NCI-H2107 treated with DMSO at 0.1 percent for 48 hours (cell line): Measurements from ENCODE around the gene EPN3.

Experiments
- DNase-seq: peaks from one replicate; lab custom pipeline; 2025; ENCODE audit not compliant: unreplicated experiment; lab: John Stamatoyannopoulos, UW

Gene EPN3

DNA sequence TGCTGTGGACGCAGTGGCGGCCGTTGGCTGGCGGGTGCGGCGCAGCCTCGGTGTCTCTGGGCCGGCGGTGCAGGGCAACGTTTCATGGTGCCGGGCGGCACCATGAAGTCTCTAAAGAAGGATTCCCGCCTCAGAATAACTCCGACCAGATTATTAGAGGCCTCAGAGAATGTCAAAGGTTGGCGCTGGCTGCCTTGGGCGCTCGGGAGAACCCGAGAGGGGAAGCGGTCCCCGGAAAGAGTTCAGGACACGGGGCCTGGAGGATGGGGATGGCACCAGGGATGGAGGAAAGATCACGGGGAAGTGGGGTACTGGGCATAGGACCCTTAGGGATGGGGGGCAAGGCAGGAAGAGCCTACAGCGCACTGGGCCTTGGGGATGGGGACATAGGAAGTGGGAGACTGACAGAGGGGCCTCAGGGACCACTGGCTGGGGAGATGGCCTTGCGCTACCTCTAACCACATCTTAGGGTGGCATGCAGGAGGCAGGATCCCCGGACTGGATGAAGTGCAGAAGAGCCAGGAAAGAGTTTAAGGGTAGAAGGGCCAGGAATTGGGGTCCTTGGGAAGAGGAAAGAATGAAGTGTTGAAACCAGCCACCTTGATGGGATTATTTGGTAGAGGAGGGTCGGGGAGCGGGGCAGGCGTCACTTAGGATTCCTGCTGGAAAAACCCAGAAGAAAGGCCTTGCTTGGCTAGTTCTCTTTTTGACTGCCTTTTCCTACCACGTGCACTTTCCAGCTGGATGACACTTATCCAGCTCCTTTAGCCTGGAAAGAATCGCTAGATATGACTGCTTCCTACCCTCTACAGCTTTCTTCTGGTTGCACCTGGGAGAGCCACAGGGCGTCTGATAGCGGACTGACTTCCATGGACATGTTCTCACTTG lies 23.7 kb upstream of the EPN3 start:
- DNase-seq, result no peak

GRCh38 chr17:50511058-50511457 lies 21.5 kb upstream of the EPN3 start:
- DNase-seq, result no peak

- DNase-seq, result no peak
These were observed 19.0 kb upstream of the EPN3 start for GRCh38 chr17:50513495-50513894.

DNA sequence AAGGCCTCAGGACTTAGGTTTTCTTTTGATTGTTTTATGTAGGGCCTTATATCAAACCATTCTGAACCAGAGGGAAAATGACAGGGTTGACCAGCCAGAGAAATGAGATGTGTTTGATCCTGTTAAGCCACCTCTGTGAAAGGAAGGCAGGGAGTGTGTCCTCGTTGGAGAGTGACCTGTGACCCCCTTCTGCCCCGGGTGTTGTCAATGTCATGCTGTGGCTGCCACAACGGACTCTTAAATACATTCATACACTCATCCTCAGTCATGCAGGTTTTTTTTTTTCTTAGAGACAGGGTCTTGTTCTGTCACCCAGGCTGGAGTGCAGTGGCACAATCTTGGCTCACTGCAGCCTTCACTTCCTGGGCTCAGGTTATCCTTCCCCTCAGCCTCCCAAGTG lies 18.1 kb upstream of the EPN3 start:
- no peak for DNase-seq

DNA sequence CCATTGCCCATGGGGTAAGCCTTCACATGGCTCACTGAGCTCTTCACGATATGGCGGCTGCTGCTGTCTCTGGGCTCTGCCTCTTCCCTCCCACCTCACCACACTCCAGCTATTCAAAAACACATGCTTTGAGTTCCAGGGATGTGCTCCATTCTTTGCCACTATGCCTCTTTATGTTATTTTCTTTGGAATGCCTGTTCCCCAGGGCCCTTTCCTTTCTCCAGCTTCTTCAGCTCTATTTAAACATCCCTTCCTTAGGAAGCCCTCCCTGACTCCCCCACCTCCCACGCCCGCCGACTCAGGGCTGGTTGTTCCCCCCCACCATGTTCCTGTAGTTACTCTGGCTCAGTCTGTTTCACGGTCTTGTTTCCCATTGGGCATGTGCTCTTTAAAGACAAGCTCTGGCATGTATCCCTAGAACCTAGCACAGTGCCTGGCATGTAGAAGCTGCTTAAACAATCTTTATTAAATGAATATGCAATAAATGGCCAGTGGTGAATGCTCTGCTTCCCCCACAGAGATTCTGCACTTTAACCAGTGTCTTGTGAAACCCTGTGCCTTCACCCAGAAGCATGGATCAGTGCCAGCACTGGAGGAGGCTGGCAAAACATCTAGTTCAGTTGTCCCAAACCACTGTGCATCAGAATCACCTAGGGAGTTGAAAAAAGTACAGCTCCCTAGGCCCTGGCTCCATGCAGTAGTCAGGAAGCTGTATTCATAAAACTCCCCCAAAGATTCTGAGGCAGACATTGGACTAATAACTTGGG lies 17.4 kb upstream of the EPN3 start:
- no peak for DNase-seq

GRCh38 chr17:50517011-50517410 lies 15.5 kb upstream of the EPN3 start:
- DNase-seq, result no peak

DNA sequence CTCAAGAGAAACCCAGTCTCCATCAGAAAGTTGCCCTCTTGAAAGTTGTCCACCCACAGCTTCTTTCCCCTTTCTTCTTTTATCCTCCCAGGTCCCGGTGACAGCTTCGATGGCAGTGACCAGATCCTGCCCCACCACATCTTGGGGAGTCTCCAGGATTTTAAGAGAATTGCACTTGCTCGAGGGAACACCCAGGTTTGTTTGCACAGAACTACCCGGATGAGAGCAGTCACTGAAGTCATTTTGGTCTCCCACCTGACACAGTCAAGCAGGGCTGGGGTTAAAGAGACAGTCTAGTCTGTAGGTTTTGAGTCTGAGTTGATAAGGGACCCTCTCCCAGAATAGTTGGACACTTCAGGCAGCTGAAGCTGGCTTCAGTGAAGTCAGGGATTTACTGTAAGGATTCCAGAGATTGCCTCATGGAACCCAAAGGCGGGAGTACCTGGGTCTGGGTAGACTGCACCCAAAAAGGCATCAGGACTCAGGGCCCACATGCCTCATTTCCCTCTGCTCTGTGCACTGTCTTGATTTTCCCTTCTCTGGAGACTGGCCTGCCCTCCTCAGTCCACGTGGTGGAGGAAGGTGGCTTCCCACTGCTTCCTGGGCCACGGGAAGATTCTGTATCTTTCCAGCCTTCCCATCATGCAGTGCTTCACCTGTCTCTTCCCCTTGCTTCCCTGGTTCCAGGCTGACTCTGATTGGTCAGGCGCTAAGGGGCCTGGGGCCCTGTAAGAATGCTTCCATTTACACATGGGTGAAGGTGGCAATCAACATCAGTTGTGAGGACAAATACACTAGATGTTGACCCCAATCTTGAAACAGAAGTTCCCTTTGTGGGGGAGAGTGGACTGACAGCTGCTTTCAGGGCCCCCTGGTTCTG lies 14.8 kb upstream of the EPN3 start:
- no peak for DNase-seq

DNA sequence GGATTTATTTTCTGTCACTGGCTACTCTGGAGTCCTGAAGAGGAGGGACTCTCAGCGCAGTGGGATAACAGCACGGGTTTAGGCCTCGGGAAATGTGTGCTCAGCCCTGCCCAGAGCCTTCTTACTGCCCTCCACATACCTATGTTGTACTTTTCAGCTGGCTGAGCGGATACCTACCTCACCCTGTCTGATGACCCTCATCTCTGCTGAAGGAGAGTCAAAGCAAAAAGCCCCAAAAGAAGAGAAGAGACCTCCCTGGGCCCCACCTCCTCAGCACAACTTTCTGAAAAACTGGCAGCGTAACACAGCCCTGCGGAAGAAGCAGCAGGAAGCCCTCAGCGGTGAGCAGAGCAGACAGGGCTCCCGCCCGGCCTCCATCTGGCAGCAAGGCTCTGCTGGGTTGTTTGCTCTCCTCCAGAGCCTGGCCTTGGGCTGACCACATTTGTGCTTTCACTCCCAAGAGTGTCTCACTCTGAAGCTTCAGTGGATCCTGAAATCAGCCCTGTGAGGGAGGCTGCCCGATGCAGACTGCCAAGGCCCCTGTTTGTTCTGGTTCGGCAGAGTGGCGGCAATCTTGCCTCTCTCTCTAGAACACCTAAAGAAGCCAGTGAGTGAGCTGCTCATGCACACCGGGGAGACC lies 14.0 kb upstream of the EPN3 start:
- no peak for DNase-seq

DNA sequence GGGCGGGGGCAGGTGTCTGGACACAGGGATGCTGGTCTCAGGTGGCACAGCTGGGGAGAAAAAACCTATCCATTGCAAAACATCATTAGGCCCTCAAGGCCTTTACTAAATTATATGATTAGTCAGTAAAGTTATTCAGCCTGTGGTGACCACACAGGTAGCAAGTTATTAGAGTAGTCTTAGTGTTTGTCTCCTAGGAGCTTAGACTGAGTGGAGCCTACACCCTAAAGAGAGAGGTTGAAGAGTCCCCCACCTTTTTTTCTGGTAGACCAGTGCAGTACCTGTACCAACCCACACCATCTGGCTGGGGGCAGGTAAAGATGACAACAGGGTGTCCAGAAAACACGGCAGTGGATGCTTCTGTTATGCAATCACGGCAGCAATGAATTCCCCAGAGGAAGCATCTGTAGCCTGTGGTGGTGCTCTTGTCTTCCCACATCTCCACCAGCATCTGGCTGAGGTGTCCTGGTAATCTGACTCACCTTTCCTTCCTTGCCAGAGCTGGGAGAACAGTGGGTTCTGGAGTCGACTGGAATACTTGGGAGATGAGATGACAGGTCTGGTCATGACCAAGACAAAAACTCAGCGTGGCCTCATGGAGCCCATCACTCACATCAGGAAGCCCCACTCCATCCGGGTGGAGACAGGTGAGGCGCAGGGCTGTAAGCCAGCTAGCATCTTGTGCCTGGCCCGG lies 13.2 kb upstream of the EPN3 start:
- no peak for DNase-seq

DNA sequence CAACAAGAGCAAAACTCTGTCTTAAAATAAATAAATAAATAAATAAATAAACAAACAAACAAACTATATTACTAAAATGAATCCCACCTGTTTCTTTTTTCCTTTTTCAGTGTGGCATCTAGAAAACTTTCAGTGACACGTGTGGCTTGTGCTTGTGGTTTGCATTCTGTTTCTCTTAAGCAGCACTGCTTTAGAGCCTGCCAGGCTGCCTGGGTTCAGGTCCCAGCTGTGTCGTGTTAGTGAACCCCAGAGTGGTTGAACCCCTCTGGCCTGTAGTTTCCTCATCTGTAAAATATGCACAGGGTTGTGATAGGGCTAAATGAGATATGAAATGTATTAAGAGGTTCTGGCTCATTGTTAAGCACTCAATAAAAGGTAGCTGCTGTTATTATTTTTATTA lies 12.1 kb upstream of the EPN3 start:
- DNase-seq, result no peak

- DNase-seq, result no peak
These were observed 11.0 kb upstream of the EPN3 start for GRCh38 chr17:50521514-50521913.

GRCh38 chr17:50522766-50523165 lies 9.8 kb upstream of the EPN3 start:
- DNase-seq, result no peak

- no peak for DNase-seq
These were observed 9.3 kb upstream of the EPN3 start for GRCh38 chr17:50523208-50523607.

DNA sequence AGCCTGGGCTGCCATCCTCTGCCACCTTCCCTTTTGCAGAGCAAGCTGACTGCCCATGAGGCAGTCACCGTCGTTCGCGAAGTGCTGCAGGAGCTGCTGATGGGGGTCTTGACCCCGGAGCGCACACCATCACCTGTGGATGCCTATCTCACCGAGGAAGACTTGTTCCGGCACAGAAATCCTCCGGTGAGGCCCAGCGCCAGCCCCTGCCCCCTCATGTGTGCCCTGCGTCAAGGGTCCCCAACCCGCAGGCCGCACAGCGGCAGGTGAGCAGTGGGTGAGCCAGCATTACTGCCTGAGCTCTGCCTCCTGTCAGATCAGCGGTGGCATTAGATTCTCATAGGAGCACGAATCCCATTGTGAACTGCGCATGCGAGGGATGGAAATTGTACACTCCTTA lies 7.7 kb upstream of the EPN3 start:
- DNase-seq, result no peak

GRCh38 chr17:50527155-50527762 lies 5.3 kb upstream of the EPN3 start:
- DNase-seq, result no peak

DNA sequence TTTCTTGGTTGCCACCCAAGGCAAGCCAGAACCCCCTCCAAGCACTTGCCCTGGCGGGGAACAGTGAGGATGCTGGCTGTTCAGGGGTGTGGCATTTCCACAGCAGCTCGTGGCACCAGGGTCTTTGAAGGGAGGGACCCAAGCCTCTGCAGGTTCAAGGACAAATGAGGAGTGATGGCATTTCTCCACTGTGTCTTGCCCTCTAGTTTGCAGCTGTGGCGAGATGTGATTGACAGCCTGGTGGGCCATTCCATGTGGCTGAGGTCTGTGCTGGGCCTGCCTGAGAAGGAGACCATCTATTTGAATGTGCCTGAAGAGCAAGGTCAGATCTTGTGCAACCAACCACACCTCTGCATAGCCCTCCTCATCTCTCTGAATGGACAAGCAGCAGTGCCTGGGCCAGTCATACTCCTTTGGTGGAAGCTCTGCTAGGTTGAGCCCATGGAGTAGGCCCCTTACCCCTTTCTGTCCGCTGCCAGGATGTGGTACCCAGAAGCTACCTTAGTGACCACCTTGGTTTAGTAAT lies 4.5 kb upstream of the EPN3 start:
- no peak for DNase-seq

DNA sequence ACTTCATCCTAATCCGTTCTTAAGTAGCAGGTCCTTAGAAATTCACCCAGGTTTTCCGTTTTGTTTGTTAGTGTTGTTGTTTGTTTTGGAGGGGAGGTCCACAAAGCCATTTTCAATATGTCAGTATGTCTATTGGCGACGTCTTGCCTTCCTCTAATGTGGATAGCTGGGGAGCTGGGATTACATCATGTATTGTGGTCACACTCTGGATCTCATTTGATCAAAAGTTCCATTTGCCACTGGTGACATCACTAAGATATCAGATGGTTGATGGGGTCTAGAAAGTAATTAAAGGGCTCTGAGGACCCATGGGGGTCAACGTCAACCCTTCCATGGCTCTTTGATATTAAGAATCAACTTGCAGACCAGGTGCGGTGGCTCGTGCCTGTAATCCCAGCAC lies 2.7 kb upstream of the EPN3 start:
- DNase-seq, result no peak

GRCh38 chr17:50531428-50532025 lies 1.0 kb upstream of the EPN3 start:
- no peak for DNase-seq

DNA sequence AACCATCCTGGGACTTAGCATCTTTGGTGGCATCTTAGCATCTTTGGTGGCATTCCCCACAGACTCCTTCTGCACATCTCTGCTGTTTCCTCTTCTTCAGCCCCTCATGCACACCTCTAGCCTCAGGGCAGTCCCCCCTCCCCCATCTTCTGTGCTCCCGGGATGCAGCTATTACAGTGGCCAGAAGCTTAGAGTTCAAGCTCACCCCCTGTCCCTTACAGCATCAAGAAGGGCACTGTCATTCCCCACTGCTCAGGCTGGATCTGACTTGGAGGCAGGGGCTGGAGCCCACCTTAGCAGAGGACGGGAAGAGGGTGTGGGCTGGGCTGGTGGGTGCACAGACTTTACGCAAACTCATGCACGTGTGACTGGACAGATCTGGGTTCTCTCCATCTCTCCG lies 650 bp downstream of the EPN3 start:
- no peak for DNase-seq
